ENCODE data around the gene TDRD12. TPM values are rescaled to one million over a fixed set of nuclear protein-coding genes. Genes with fewer than 3 reads are reported as not detected.

The TDRD12 gene
- total and polyA plus RNA-seq, 2 donors (not counting 3 experiments of a cell fraction or from before 2014, with no cell fraction given): 0.03 to 0.09 TPM

DNA sequence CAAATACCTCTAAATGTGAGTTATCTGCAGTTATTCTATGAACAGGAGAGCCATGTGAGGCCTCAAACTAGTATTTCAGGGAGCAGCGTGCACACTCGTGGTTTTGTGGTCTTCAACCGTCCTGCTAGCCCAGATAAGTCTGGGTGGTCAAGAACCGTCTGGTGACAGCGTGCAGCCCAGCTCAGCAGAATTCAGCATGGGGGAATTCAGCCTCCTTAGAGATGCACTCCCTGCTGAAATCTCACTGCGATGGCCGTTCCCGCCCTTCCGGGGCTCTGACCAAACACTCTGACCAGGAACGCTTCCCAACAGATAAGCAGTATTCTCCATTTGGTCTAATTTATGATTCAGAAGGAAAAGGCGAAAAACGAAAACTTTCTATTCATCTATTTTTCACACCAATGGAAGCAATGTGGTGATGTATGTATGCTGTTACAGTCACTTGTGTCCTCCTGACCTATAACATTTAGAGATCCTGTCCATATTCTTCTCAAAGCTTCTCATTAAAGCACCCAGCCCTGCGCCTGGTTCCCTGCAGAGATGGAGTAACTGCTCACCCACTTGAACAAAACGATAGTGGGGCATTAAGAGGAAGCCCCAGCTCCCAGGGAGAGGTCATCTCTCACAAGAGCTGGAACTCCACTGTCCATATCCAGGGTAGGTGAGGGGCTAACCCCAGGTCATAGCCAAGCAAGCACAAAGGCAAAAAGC is 47.5 kb upstream of the TDRD12 start:
- peaks cover 0 to under 1% of the 10 kb centered on the region in 2 experiments for H3K36me3 ChIP-seq (ENCODE audit: control insufficient read depth in 2 of 2, extremely low read depth in 1 of 2, insufficient read depth in 2 of 2, low read length in 2 of 2)
- peaks cover 9% of the 10 kb centered on the region for H3K4me1 ChIP-seq (ENCODE audit: control insufficient read depth, extremely low read depth, insufficient read depth, low read length)
- BruUV-seq (replicated peaks): TSS peak; percentile 2
- peaks cover 6 to 12% of the 10 kb centered on the region in 2 experiments for H3K27me3 ChIP-seq (ENCODE audit: control insufficient read depth in 2 of 2, insufficient read depth in 2 of 2, low read length in 2 of 2)
- DNase-seq (ENCODE audit: low read depth, low spot score): no peak
- H3K4me3 ChIP-seq (replicated peaks in 1 of 3; ENCODE audit: insufficient read depth in 1 of 3, low read depth in 1 of 3, low read length in 3 of 3): no peak overlapping the region
- no peak for FAIRE-seq
- peaks cover 3% of the 10 kb centered on the region for H4K20me1 ChIP-seq (replicated peaks; ENCODE audit: control insufficient read depth, extremely low read depth, insufficient read depth, low read length)
- H3K4me2 ChIP-seq (ENCODE audit: insufficient read depth, low read length): no peak overlapping the region
- no peaks in the 10 kb centered on the region for H3K9me3 ChIP-seq (replicated peaks; ENCODE audit: control insufficient read depth, insufficient read depth, low read length)
- H3K9me1 ChIP-seq (replicated peaks; ENCODE audit: control insufficient read depth, extremely low read depth, insufficient read depth, low read length): no peaks in the 10 kb centered on the region
- no peak overlapping the region for H3K9ac ChIP-seq (replicated peaks; ENCODE audit: extremely low read depth, insufficient read depth, low read length)
- POLR2A ChIA-PET: no interaction called here
- intact Hi-C loops (cut with micrococcal nuclease): no loop called here
- dilution Hi-C loops (cut with MboI; ENCODE audit: extremely low pct_ligation_motif_present, low sequenced_read_pairs): no loop called here
- no peak for TF ChIP-seq FOS (IDR thresholded peaks at IDR 0.05; ENCODE audit: borderline replicate concordance, insufficient read depth, low read length)
- TF ChIP-seq, protein P1, sequence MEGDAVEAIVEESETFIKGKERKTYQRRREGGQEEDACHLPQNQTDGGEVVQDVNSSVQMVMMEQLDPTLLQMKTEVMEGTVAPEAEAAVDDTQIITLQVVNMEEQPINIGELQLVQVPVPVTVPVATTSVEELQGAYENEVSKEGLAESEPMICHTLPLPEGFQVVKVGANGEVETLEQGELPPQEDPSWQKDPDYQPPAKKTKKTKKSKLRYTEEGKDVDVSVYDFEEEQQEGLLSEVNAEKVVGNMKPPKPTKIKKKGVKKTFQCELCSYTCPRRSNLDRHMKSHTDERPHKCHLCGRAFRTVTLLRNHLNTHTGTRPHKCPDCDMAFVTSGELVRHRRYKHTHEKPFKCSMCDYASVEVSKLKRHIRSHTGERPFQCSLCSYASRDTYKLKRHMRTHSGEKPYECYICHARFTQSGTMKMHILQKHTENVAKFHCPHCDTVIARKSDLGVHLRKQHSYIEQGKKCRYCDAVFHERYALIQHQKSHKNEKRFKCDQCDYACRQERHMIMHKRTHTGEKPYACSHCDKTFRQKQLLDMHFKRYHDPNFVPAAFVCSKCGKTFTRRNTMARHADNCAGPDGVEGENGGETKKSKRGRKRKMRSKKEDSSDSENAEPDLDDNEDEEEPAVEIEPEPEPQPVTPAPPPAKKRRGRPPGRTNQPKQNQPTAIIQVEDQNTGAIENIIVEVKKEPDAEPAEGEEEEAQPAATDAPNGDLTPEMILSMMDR (IDR thresholded peaks at IDR 0.05; ENCODE audit: extremely low read depth in 1 of 2, insufficient read depth in 1 of 2, low read depth in 1 of 2, low read length in 2 of 2): no peak
- TF ChIP-seq GATA2 (IDR thresholded peaks at IDR 0.05; ENCODE audit: insufficient read depth, insufficient read length, low read depth, low read length): no peak
- CTCF ChIA-PET: no interaction called here
- H3K79me2 ChIP-seq (ENCODE audit: control insufficient read depth, insufficient read depth, low read length): peaks cover 61% of the 10 kb centered on the region
- no peak overlapping the region for H3K27ac ChIP-seq (ENCODE audit: insufficient read depth, low read depth, low read length)
- no peak overlapping the region for H2AFZ ChIP-seq (ENCODE audit: low read depth, low read length)

DNA sequence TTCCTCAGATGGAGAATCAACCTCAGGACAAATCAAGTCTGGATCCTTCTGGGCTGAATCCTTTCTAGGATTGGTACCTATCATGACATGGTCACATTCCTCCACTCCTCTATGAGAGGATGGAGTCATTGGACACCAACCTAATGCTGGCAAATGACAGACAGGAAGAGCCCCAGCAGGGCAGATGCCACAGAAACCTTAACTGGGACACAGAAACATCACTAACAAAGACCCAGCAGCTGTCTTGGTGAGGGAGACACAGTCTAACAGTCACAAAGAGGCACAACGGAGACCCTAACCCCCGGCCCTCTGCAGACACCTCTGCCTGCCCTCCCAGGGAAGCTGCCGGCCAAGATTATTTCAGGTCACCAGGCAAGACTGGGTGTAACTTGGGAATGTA is 46.7 kb upstream of the TDRD12 start:
- Histone ChIP-seq H3K27me3 (ENCODE audit: control insufficient read depth in 2 of 2, insufficient read depth in 2 of 2, low read length in 2 of 2) (peaks cover 14 to 20% of the 10 kb centered on the region in 2 experiments), H3K4me2 (ENCODE audit: insufficient read depth, low read length) (no peak overlapping the region), H3K4me1 (ENCODE audit: control insufficient read depth, extremely low read depth, insufficient read depth, low read length) (peaks cover 9% of the 10 kb centered on the region), H2AFZ (ENCODE audit: low read depth, low read length) (no peak overlapping the region), H3K79me2 (ENCODE audit: control insufficient read depth, insufficient read depth, low read length) (peaks cover 57% of the 10 kb centered on the region), H3K9ac (replicated peaks; ENCODE audit: extremely low read depth, insufficient read depth, low read length) (no peak overlapping the region), H3K4me3 (replicated peaks in 1 of 3; ENCODE audit: insufficient read depth in 1 of 3, low read depth in 1 of 3, low read length in 3 of 3) (no peak overlapping the region), H3K27ac (ENCODE audit: insufficient read depth, low read depth, low read length) (no peak overlapping the region), H4K20me1 (replicated peaks; ENCODE audit: control insufficient read depth, extremely low read depth, insufficient read depth, low read length) (peaks cover 3% of the 10 kb centered on the region), H3K36me3 (ENCODE audit: control insufficient read depth in 2 of 2, extremely low read depth in 1 of 2, insufficient read depth in 2 of 2, low read length in 2 of 2) (no peaks in the 10 kb centered on the region), H3K9me1 (replicated peaks; ENCODE audit: control insufficient read depth, extremely low read depth, insufficient read depth, low read length) (no peaks in the 10 kb centered on the region), H3K9me3 (replicated peaks; ENCODE audit: control insufficient read depth, insufficient read depth, low read length) (no peaks in the 10 kb centered on the region)
- DNase-seq (ENCODE audit: low read depth, low spot score): no peak
- dilution Hi-C loops (cut with MboI; ENCODE audit: extremely low pct_ligation_motif_present, low sequenced_read_pairs): no loop called here
- TF ChIP-seq POLR2A (IDR thresholded peaks at IDR 0.05; ENCODE audit: low read depth, low read length) (no peak), JUN (IDR thresholded peaks at IDR 0.05; ENCODE audit: borderline replicate concordance, insufficient read depth, insufficient read length, low read depth) (no peak), FOS (IDR thresholded peaks at IDR 0.05; ENCODE audit: borderline replicate concordance, insufficient read depth, low read length) (no peak), EZH2 (IDR thresholded peaks at IDR 0.05; ENCODE audit: borderline replicate concordance, low read depth, low read length, severe bottlenecking) (no peak), GATA2 (IDR thresholded peaks at IDR 0.05; ENCODE audit: insufficient read depth, insufficient read length, low read depth, low read length) (no peak), POLR2AphosphoS5 (IDR thresholded peaks at IDR 0.05; ENCODE audit: insufficient read depth, low read depth, low read length) (no peak)
- TF ChIP-seq, protein P2, sequence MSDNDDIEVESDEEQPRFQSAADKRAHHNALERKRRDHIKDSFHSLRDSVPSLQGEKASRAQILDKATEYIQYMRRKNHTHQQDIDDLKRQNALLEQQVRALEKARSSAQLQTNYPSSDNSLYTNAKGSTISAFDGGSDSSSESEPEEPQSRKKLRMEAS (IDR thresholded peaks at IDR 0.05; ENCODE audit: insufficient read depth, insufficient read length): no peak
- BruUV-seq (replicated peaks): no TSS peak
- intact Hi-C loops (cut with micrococcal nuclease): no loop called here
- no peak for FAIRE-seq
- POLR2A ChIA-PET: no interaction called here
- CTCF ChIA-PET: interaction anchor here (1.3 kb wide), 1 partner anchor 10 kb away, joined by 3 read pairs; no protein-coding TSS in a partner anchor
